ENCODE data around the gene REST. TPM values are rescaled to one million over a fixed set of nuclear protein-coding genes. Genes with fewer than 3 reads are reported as not detected.

Gene REST
- total RNA-seq, 4 donors from 2014 or later: 27.7 to 70.8 (median 50.5) TPM

DNA sequence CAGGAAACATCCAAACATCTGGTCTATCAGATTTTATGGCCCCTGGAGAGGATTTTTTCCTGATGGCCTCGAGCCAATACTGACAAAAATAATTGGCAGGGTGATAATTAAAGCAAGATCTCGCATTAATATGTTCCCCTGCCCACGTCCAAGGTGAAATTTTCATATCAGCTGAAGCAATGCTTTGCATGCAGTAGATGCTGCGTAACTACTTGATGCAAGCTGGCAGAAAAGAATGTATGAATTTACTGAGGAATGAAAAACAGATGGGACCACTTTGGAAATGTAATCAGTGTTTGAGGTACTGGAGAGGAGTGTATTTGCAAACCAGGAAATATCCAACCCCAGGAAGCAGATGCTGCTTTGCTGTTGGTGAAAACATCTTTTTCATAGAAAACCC is 36.8 kb upstream of the REST start:
- TF ChIP-seq EP300 (IDR thresholded peaks at IDR 0.05) (no peak), POLR2A (IDR thresholded peaks at IDR 0.05) (no peak), POLR2AphosphoS5 (IDR thresholded peaks at IDR 0.05) (no peak)
- TF ChIP-seq, protein P1, sequence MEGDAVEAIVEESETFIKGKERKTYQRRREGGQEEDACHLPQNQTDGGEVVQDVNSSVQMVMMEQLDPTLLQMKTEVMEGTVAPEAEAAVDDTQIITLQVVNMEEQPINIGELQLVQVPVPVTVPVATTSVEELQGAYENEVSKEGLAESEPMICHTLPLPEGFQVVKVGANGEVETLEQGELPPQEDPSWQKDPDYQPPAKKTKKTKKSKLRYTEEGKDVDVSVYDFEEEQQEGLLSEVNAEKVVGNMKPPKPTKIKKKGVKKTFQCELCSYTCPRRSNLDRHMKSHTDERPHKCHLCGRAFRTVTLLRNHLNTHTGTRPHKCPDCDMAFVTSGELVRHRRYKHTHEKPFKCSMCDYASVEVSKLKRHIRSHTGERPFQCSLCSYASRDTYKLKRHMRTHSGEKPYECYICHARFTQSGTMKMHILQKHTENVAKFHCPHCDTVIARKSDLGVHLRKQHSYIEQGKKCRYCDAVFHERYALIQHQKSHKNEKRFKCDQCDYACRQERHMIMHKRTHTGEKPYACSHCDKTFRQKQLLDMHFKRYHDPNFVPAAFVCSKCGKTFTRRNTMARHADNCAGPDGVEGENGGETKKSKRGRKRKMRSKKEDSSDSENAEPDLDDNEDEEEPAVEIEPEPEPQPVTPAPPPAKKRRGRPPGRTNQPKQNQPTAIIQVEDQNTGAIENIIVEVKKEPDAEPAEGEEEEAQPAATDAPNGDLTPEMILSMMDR (IDR thresholded peaks at IDR 0.05): no peak
- Histone ChIP-seq H3K27ac (no peak overlapping the region), H3K9me3 (no peaks in the 10 kb centered on the region), H3K27me3 (no peaks in the 10 kb centered on the region), H3K4me3 (no peak overlapping the region), H3K4me1 (peaks cover 7% of the 10 kb centered on the region), H3K36me3 (no peaks in the 10 kb centered on the region)
- 13% methylated on average over 4 of the region's 4 CpGs for WGBS
- DNase-seq (ENCODE audit: low spot score in 2 of 2): no peak

DNA sequence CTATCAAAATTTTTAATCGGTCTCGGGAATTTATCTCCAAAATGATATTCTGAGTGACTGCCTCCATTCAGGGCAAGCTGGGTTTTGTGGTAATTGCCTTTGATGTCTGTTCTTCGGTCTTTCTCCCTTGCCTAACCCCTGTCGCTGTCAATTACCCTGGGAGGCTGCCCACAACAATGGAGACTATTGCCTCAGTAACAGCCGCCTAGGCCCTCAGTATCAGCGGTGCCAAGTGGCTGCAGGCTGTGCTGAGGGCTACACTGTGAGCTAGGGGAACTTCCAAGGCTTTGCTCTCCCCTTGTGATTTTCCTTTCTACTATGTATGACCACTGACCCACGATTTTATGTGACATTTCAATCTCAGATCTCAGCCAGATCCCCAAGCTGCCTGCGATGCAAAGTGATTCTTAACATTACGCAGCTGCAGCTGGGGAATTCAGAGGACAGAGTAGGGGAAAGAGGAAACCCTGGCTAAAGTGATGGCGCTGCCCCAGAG is 36.3 kb upstream of the REST start:
- peaks cover 7% of the 10 kb centered on the region for H3K4me1 ChIP-seq
- H3K27ac ChIP-seq: no peak overlapping the region
- H3K36me3 ChIP-seq: no peaks in the 10 kb centered on the region
- no peaks in the 10 kb centered on the region for H3K9me3 ChIP-seq
- H3K4me3 ChIP-seq: no peak overlapping the region
- DNase-seq (ENCODE audit: low spot score in 2 of 2): no peak
- WGBS: 35% methylated on average over 10 of the region's 10 CpGs
- TF ChIP-seq EP300 (IDR thresholded peaks at IDR 0.05) (no peak), POLR2AphosphoS5 (IDR thresholded peaks at IDR 0.05) (no peak), POLR2A (IDR thresholded peaks at IDR 0.05) (no peak)
- TF ChIP-seq, protein P1 (IDR thresholded peaks at IDR 0.05): no peak
- H3K27me3 ChIP-seq: no peaks in the 10 kb centered on the region

DNA sequence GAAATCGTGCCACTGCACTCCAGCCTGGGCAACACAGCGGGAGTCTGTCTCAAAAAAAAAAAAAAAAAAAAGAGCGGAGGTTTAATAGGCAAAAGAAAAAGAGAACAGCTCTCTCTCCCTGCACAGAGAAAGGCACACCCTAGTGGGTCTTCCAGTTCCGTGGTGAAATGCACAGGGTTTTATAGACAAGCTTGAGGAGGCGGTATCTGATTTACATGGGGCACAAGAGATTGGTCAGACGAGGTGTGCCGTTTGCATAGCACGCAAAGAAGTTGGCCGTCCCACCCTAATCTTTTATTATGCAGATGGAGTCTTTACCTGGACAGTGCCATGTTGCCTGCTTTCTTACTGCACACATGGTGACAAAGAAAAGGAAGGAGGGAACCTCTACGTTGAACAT is 33.5 kb upstream of the REST start:
- no peak for TF ChIP-seq POLR2AphosphoS5 (IDR thresholded peaks at IDR 0.05)
- TF ChIP-seq, protein P1 (IDR thresholded peaks at IDR 0.05): no peak
- no peak for TF ChIP-seq POLR2A (IDR thresholded peaks at IDR 0.05)
- DNase-seq (ENCODE audit: low spot score in 2 of 2): no peak
- no peak overlapping the region for H3K27ac ChIP-seq

DNA sequence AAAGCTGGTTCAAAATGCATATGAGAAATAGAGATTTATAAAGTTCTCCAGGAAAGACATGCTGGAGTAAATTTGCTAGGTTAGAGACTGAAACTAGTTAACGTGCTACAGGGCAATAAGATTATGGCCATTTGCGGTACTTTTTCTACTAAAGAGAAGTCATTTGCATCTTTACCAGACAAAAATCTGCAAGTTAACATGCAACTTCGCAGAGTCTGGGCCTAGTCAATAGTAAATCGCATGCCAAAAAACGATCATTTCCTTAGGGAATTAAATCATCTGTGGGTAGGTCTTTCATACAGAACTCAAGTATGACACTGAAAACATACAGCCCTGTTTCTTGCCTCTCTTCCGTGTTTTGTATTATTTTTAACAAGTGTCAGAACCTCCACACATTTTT is 32.8 kb upstream of the REST start:
- no peaks in the 10 kb centered on the region for H3K9me3 ChIP-seq
- H3K4me3 ChIP-seq: no peak overlapping the region
- WGBS: 51% methylated on average over 6 of the region's 6 CpGs
- H3K27me3 ChIP-seq: no peaks in the 10 kb centered on the region
- H3K27ac ChIP-seq: no peak overlapping the region
- no peak for DNase-seq (ENCODE audit: low spot score in 2 of 2)
- H3K36me3 ChIP-seq: no peaks in the 10 kb centered on the region
- peaks cover 7% of the 10 kb centered on the region for H3K4me1 ChIP-seq
- TF ChIP-seq POLR2A (IDR thresholded peaks at IDR 0.05) (no peak), POLR2AphosphoS5 (IDR thresholded peaks at IDR 0.05) (no peak), EP300 (IDR thresholded peaks at IDR 0.05) (no peak)
- TF ChIP-seq, protein P1 (IDR thresholded peaks at IDR 0.05): no peak

More for the DNA sequence above, 33.5 kb upstream of the REST start:
- peaks cover 7% of the 10 kb centered on the region for H3K4me1 ChIP-seq
- no peaks in the 10 kb centered on the region for H3K9me3 ChIP-seq
- H3K4me3 ChIP-seq: no peak overlapping the region
- no peaks in the 10 kb centered on the region for H3K27me3 ChIP-seq
- H3K36me3 ChIP-seq: no peaks in the 10 kb centered on the region
- WGBS: 60% methylated on average over 10 of the region's 10 CpGs

DNA sequence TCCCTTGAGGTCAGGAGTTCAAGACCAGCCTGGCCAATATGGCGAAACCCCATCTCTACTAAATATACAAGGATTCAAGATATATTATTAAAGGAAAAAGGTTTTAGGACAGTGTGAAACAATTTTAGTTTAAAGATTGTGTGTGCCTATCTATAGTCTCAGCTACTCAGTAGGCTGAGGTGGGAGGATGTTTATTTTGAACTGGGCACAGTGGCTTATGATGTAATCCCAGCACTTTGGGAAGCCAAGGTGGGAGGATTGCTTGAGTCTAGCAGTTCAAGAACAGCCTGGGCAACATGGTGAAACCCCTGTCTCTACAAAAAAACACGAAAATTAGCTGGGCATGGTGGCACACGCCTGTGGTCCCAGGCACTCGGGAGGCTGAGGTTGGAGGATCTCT is 31.4 kb upstream of the REST start:
- DNase-seq (ENCODE audit: low spot score in 2 of 2): no peak
- Histone ChIP-seq H3K27me3 (no peaks in the 10 kb centered on the region), H3K4me1 (peaks cover 4% of the 10 kb centered on the region), H3K27ac (no peak overlapping the region), H3K9me3 (no peaks in the 10 kb centered on the region), H3K36me3 (no peaks in the 10 kb centered on the region), H3K4me3 (no peak overlapping the region)
- TF ChIP-seq, protein P1 (IDR thresholded peaks at IDR 0.05): no peak
- TF ChIP-seq POLR2AphosphoS5 (IDR thresholded peaks at IDR 0.05) (no peak), POLR2A (IDR thresholded peaks at IDR 0.05) (no peak), EP300 (IDR thresholded peaks at IDR 0.05) (no peak)
- 99% methylated on average over 4 of the region's 4 CpGs for WGBS

Data from suprapubic skin (tissue), 4 donors.